Stomach (tissue), 4 donors: Measurements from ENCODE around the gene NAGPA.

Experiments used
- CTCF ChIP-seq, 7 experiments: fragments of 450-650 bp in 4 of 7; fragments of 200-600 bp in 3 of 7; sonication (generic) in 3 of 7; IDR thresholded peaks; one replicate each; pipeline ENCODE4 v1.5.1; 2016 to 2019; ENCODE audit warnings: antibody characterized with exemption in 7 of 7, control low read depth in 2 of 7, mild to moderate bottlenecking in 1 of 7
- POLR2AphosphoS5 ChIP-seq, 3 donors: sonication (generic); formaldehyde crosslinking; IDR thresholded peaks; one replicate each; pipeline ENCODE4 v1.6.1; 2016; ENCODE audit warnings: antibody characterized with exemption in 3 of 3

- TF ChIP-seq CTCF (IDR thresholded peaks at IDR 0.05), result no peak
- TF ChIP-seq POLR2AphosphoS5 (IDR thresholded peaks at IDR 0.05), result no peak
These were observed 2.1 kb downstream of the NAGPA start for GRCh38 chr16:5031601-5032000.
